ENCODE results near the gene NAALAD2.

GRCh38 chr11:90204832-90205646, 70.6 kb downstream of the NAALAD2 start:
- TF ChIP-seq CTCF (IDR thresholded peaks at IDR 0.05; ENCODE audit: insufficient read depth, low read depth, low read length) (peak; percentile 92), EZH2 (IDR thresholded peaks at IDR 0.05; ENCODE audit: insufficient read depth, low read length) (no peak)

All from astrocyte (in vitro differentiated cells and primary cell).